Pancreas (tissue), 10 donors: ENCODE measurements around the gene MAP3K5. TPM values are rescaled to one million over a fixed set of nuclear protein-coding genes. Genes with fewer than 3 reads are reported as not detected.

ENCODE experiments used
- ATAC-seq, 4 donors: fragments of 200-7000 bp; cut with Tn5 transposase; one replicate each; pipeline versions ENCODE4 v1.8.0 to v1.9.1; 2020; ENCODE audit warnings: mild to moderate bottlenecking in 4 of 4, moderate library complexity in 4 of 4
- DNase-seq, 6 donors: peaks; one replicate each; pipeline ENCODE4 v3.0.0-alpha.2; 2020
- FAIRE-seq: peaks from 2 replicates; lab custom pipeline; 2012; peaks lifted over from hg19 to GRCh38; lab: Jason Lieb, UNC
- H3K27ac ChIP-seq, 4 donors: fragments of 200-600 bp; sonication (generic); 1 replicate in 3 of 4; 2 replicates in 1 of 4; pipeline versions ENCODE4 v1.5.0 to v1.8.0; 2020
- H3K27me3 ChIP-seq, 4 donors: fragments of 200-600 bp; one replicate each; pipeline ENCODE4 v1.8.0; 2021
- H3K36me3 ChIP-seq, 3 donors: fragments of 200-600 bp; sonication (generic) in 1 of 3; one replicate each; pipeline versions ENCODE4 v1.5.0 to v1.8.0; 2020 to 2021
- H3K4me1 ChIP-seq, 3 donors: fragments of 200-600 bp; one replicate each; pipeline ENCODE4 v1.8.0; 2021
- H3K4me3 ChIP-seq, 4 donors: fragments of 200-600 bp; sonication (generic) in 2 of 4; one replicate each; pipeline versions ENCODE4 v1.5.0 to v1.8.0; 2020 to 2021
- H3K9me3 ChIP-seq, 4 donors: fragments of 200-600 bp; one replicate each; pipeline ENCODE4 v1.8.0; 2021
- CTCF ChIP-seq, 4 donors: fragments of 200-600 bp; sonication (generic) in 3 of 4; IDR thresholded peaks; one replicate each; pipeline versions ENCODE4 v1.5.0 to v1.8.0; 2021; ENCODE audit warnings: antibody characterized with exemption in 4 of 4
- WGBS, 2 donors: extraction: QIAGEN DNeasy Blood & Tissue Kit; methylation state at CpG; one replicate each; pipeline ENCODE4 v1.1.7; 2013; 5-methylcytosine and 5-hydroxymethylcytosine counted together
- intact Hi-C, 3 donors: fragments of 100-400 bp; cut with DNase I; formaldehyde crosslinking; loops; one replicate each; pipeline versions ENCODE4 v1.11.1 to v1.14.2; 2022
- polyA plus RNA-seq, 2 donors: library from polyadenylated mRNA; stranded (reverse); fragments of 200-250 nt; gene quantifications; one replicate each; pipeline ENCODE4 v1.2.3, GENCODE V29; 2013
- total RNA-seq, 6 donors: library from RNA; stranded (reverse); fragmentation: NEBNext Ultra II Directional in 4 of 6; extraction: Animal tissue kit (Norgen Biotek cat#: 25700) in 4 of 6; gene quantifications; one replicate each; pipeline versions ENCODE4 v1.2.1 to v1.2.4, GENCODE V29; 2021 to 2023
- donor health status: healthy with polysubstance abuse.
- donor health status: DM: no; HTN: no; CAD: no; lungs with moderate emphysema.
- donor health status: DM: no; HTN: no; CAD: no.
- donor health status: control.
- donor health status: control.
- donor health status: Bipolar disorder and iron deficiency.
- donor health status: DM: yes; HTN: yes; CAD: no.
- donor health status: DM: no; HTN: no; CAD: no.
- donor health status: DM: no; HTN: no; CAD: no.
- donor health status: DM: yes; HTN: yes; CAD: no.

MAP3K5 gene
- total and polyA plus RNA-seq, 8 donors = 6.7 to 28.6 (median 19.4) TPM

- Histone ChIP-seq H3K4me3 (no peak overlapping the region), H3K27me3 (no peaks in the 10 kb centered on the region), H3K27ac (no peak overlapping the region), H3K4me1 (peaks cover 0 to 20% (median 0%) of the 10 kb centered on the region in 3 donors), H3K9me3 (no peaks in the 10 kb centered on the region), H3K36me3 (peaks cover 0 to 9% (median 0%) of the 10 kb centered on the region in 3 donors)
- TF ChIP-seq CTCF (IDR thresholded peaks at IDR 0.05) = no peak
- DNase-seq = no peak
- no peak for ATAC-seq
- WGBS, 2 donors = 90 to 95% methylated on average over 5 of the region's 5 CpGs
- FAIRE-seq = no peak
- intact Hi-C loops = no loop called here
Observed at GRCh38 chr6:136640132-136640915, 152.0 kb downstream of the MAP3K5 start.

GRCh38 chr6:136639702-136640101, 152.6 kb downstream of the MAP3K5 start:
- Histone ChIP-seq H3K4me3 (no peak overlapping the region), H3K4me1 (peaks cover 0 to 19% (median 0%) of the 10 kb centered on the region in 3 donors), H3K36me3 (peaks cover 0 to 9% (median 0%) of the 10 kb centered on the region in 3 donors), H3K9me3 (no peaks in the 10 kb centered on the region), H3K27ac (no peak overlapping the region), H3K27me3 (no peaks in the 10 kb centered on the region)
- no peak for TF ChIP-seq CTCF (IDR thresholded peaks at IDR 0.05)
- ATAC-seq (no peak), DNase-seq (no peak), FAIRE-seq (no peak)
- intact Hi-C loops = no loop called here
- WGBS, 2 donors = 75% methylated on average over 3 of the region's 3 CpGs

- Histone ChIP-seq H3K4me1 (no peaks in the 10 kb centered on the region), H3K9me3 (no peaks in the 10 kb centered on the region), H3K27ac (no peak overlapping the region), H3K36me3 (peaks cover 0 to 9% (median 0%) of the 10 kb centered on the region in 3 donors), H3K27me3 (no peaks in the 10 kb centered on the region), H3K4me3 (no peak overlapping the region)
- intact Hi-C loops = no loop called here
- WGBS, 2 donors = 97 to 99% methylated on average over 4 of the region's 4 CpGs
- no peak for TF ChIP-seq CTCF (IDR thresholded peaks at IDR 0.05)
- no peak for DNase-seq
- no peak for FAIRE-seq
- ATAC-seq = no peak
Observed at GRCh38 chr6:136635615-136636014, 156.7 kb downstream of the MAP3K5 start.

- Histone ChIP-seq H3K27ac (no peak overlapping the region), H3K36me3 (peaks cover 0 to 9% (median 0%) of the 10 kb centered on the region in 3 donors)
Observed at GRCh38 chr6:136633355-136633754, 158.9 kb downstream of the MAP3K5 start.

More at GRCh38 chr6:136633355-136633754, 158.9 kb downstream of the MAP3K5 start:
- ATAC-seq (no peak), DNase-seq (no peak), FAIRE-seq (no peak)
- H3K4me1 ChIP-seq = no peaks in the 10 kb centered on the region
- TF ChIP-seq CTCF (IDR thresholded peaks at IDR 0.05) = no peak
- no peaks in the 10 kb centered on the region for H3K9me3 ChIP-seq
- H3K27me3 ChIP-seq = no peaks in the 10 kb centered on the region
- H3K4me3 ChIP-seq = no peak overlapping the region
- intact Hi-C loops = no loop called here
- 89 to 91% methylated on average over 1 of the region's 1 CpG for WGBS, 2 donors
